ENCODE measurements around the gene TSPAN31. TPM values are rescaled to one million over a fixed set of nuclear protein-coding genes. Genes with fewer than 3 reads are reported as not detected.
A peak's percentile ranks its signal among the peaks of the same experiment; 100 is the strongest.

The TSPAN31 gene
- total RNA-seq, 4 donors from 2014 or later = 29.8 to 54.7 (median 36.8) TPM

- TF ChIP-seq POLR2A (IDR thresholded peaks at IDR 0.05) (no peak), CTCF (IDR thresholded peaks at IDR 0.05) (no peak), EP300 (IDR thresholded peaks at IDR 0.05) (no peak), POLR2AphosphoS5 (IDR thresholded peaks at IDR 0.05) (no peak)
- Histone ChIP-seq H3K9me3 (no peaks in the 10 kb centered on the region), H3K4me1 (peaks cover 22% of the 10 kb centered on the region), H3K36me3 (peaks cover 16% of the 10 kb centered on the region), H3K27ac (no peak overlapping the region), H3K4me3 (no peak overlapping the region), H3K27me3 (peaks cover 25% of the 10 kb centered on the region)
- no peak for DNase-seq (ENCODE audit: low spot score in 2 of 2)
- 89% methylated on average over 3 of the region's 3 CpGs for WGBS
Measured at GRCh38 chr12:57760347-57760982, 15.6 kb downstream of the TSPAN31 start.

GRCh38 chr12:57761391-57761998, 16.7 kb downstream of the TSPAN31 start:
- TF ChIP-seq CTCF (IDR thresholded peaks at IDR 0.05) (no peak), POLR2A (IDR thresholded peaks at IDR 0.05) (no peak), EP300 (IDR thresholded peaks at IDR 0.05) (no peak), POLR2AphosphoS5 (IDR thresholded peaks at IDR 0.05) (no peak)
- Histone ChIP-seq H3K27me3 (peaks cover 34% of the 10 kb centered on the region), H3K27ac (no peak overlapping the region), H3K4me3 (no peak overlapping the region), H3K4me1 (peaks cover 24% of the 10 kb centered on the region), H3K36me3 (peaks cover 16% of the 10 kb centered on the region), H3K9me3 (no peaks in the 10 kb centered on the region)
- WGBS = 95% methylated on average over 4 of the region's 4 CpGs
- no peak for DNase-seq (ENCODE audit: low spot score in 2 of 2)

GRCh38 chr12:57762463-57762862, 17.6 kb downstream of the TSPAN31 start:
- peaks cover 16% of the 10 kb centered on the region for H3K36me3 ChIP-seq
- peaks cover 37% of the 10 kb centered on the region for H3K27me3 ChIP-seq
- H3K4me1 ChIP-seq = peaks cover 27% of the 10 kb centered on the region
- no peak for TF ChIP-seq EP300 (IDR thresholded peaks at IDR 0.05)
- no peak for TF ChIP-seq POLR2A (IDR thresholded peaks at IDR 0.05)
- no peak for TF ChIP-seq CTCF (IDR thresholded peaks at IDR 0.05)
- TF ChIP-seq POLR2AphosphoS5 (IDR thresholded peaks at IDR 0.05) = no peak
- DNase-seq (ENCODE audit: low spot score in 2 of 2) = no peak
- 87% methylated on average over 2 of the region's 2 CpGs for WGBS
- H3K4me3 ChIP-seq = no peak overlapping the region
- no peaks in the 10 kb centered on the region for H3K9me3 ChIP-seq
- H3K27ac ChIP-seq = no peak overlapping the region

GRCh38 chr12:57763881-57764661, 19.2 kb downstream of the TSPAN31 start:
- 86% methylated on average over 6 of the region's 6 CpGs for WGBS

GRCh38 chr12:57764662-57765002, 19.8 kb downstream of the TSPAN31 start:
- Histone ChIP-seq H3K4me3 (peak overlapping the region; percentile 48), H3K27me3 (peaks cover 37% of the 10 kb centered on the region), H3K4me1 (peaks cover 27% of the 10 kb centered on the region), H3K36me3 (peaks cover 19% of the 10 kb centered on the region), H3K9me3 (no peaks in the 10 kb centered on the region), H3K27ac (no peak overlapping the region)
- DNase-seq (ENCODE audit: low spot score in 2 of 2) = no peak
- no peak for TF ChIP-seq CTCF (IDR thresholded peaks at IDR 0.05)
- no peak for TF ChIP-seq POLR2AphosphoS5 (IDR thresholded peaks at IDR 0.05)
- TF ChIP-seq POLR2A (IDR thresholded peaks at IDR 0.05) = no peak
- no peak for TF ChIP-seq EP300 (IDR thresholded peaks at IDR 0.05)
- WGBS = 28% methylated on average over 13 of the region's 17 CpGs

More at GRCh38 chr12:57763881-57764661, 19.2 kb downstream of the TSPAN31 start:
- H3K4me1 ChIP-seq = peaks cover 27% of the 10 kb centered on the region
- no peaks in the 10 kb centered on the region for H3K9me3 ChIP-seq
- peaks cover 37% of the 10 kb centered on the region for H3K27me3 ChIP-seq
- no peak overlapping the region for H3K27ac ChIP-seq
- H3K4me3 ChIP-seq = peak overlapping the region; percentile 48
- H3K36me3 ChIP-seq = peaks cover 15% of the 10 kb centered on the region
- DNase-seq (ENCODE audit: low spot score in 2 of 2) = no peak
- TF ChIP-seq POLR2A (IDR thresholded peaks at IDR 0.05) = no peak

Data from suprapubic skin (tissue), 4 donors.